NCI-H226 (cell line): ENCODE measurements around the gene UPK3B.
"Not testable (repeated sequence)": the region's sequence is repeated elsewhere in the genome, so short reads cannot be mapped to it uniquely, and the experiment has no call there.

ENCODE experiments used
- DNase-seq: peaks from one replicate; pipeline ENCODE4 v3.0.0-alpha.2; 2015

UPK3B gene

GRCh38 chr7:76513817-76514799 is 3.8 kb downstream of the UPK3B start:
- no peak for DNase-seq

- DNase-seq: no peak
Measured at GRCh38 chr7:76514926-76515771, 4.8 kb downstream of the UPK3B start.

GRCh38 chr7:76515999-76516443 is 5.7 kb downstream of the UPK3B start:
- DNase-seq: no peak

GRCh38 chr7:76516932-76517331 is 6.6 kb downstream of the UPK3B start:
- not testable (repeated sequence) for DNase-seq

GRCh38 chr7:76526183-76526582 is 15.8 kb downstream of the UPK3B start:
- not testable (repeated sequence) for DNase-seq

GRCh38 chr7:76531643-76532042 is 21.3 kb downstream of the UPK3B start:
- DNase-seq: not testable (repeated sequence)

GRCh38 chr7:76543197-76543596 is 32.8 kb downstream of the UPK3B start, which contains the start of gene SPDYE16:
Gene SPDYE16 (minus strand): TSS chr7:76543297. CDS start chr7:76541459, 1,838 bp downstream.
- DNase-seq: not testable (repeated sequence)

GRCh38 chr7:76549025-76549854 is 38.9 kb downstream of the UPK3B start:
- peak; percentile 72 for DNase-seq

GRCh38 chr7:76549855-76550248 is 39.5 kb downstream of the UPK3B start:
- not testable (repeated sequence) for DNase-seq

- not testable (repeated sequence) for DNase-seq
Measured at GRCh38 chr7:76551992-76552391, 41.6 kb downstream of the UPK3B start.

- DNase-seq: peak; percentile 44
Measured at GRCh38 chr7:76559685-76560084, 49.3 kb downstream of the UPK3B start.

GRCh38 chr7:76560157-76560556 is 49.8 kb downstream of the UPK3B start:
- DNase-seq: not testable (repeated sequence)

- not testable (repeated sequence) for DNase-seq
Measured at GRCh38 chr7:76561342-76561741, 51.0 kb downstream of the UPK3B start.

- not testable (repeated sequence) for DNase-seq
Measured at GRCh38 chr7:76565001-76565400, 54.6 kb downstream of the UPK3B start.
